ENCODE results near the gene DNAI1. TPM values are rescaled to one million over a fixed set of nuclear protein-coding genes. Genes with fewer than 3 reads are reported as not detected.

Gene DNAI1
- total RNA-seq, 1 donor from 2014 or later: 1.5 TPM

DNA sequence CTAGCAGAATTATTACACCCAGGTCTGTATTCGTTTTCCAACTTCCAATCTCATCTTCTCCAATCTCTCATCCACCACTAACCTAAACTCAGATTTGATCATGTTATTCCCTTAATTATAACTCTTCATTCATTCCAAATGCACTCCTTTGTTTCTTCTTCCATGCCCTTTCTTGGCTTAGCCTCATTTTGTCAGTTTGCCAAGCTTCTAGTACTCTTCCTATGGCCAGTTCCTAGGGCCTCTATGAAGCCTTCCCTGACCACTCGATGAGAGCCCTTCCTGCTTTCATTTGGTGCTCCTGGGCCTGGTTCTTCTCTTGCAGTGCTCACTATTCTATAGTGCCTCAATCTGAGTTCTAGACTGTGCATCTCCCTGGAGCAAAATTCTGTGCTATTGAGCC is 6.0 kb upstream of the DNAI1 start:
- Mint-ChIP-seq H3K36me3 (ENCODE audit: low read depth) (no peaks in the 10 kb centered on the region), H3K4me1 (peaks cover 17% of the 10 kb centered on the region), H3K27ac (ENCODE audit: unreplicated experiment) (no peak overlapping the region), H3K9me3 (no peaks in the 10 kb centered on the region), H3K4me3 (no peak overlapping the region), H3K27me3 (ENCODE audit: low read depth) (no peaks in the 10 kb centered on the region)
- TF ChIP-seq, protein P1, sequence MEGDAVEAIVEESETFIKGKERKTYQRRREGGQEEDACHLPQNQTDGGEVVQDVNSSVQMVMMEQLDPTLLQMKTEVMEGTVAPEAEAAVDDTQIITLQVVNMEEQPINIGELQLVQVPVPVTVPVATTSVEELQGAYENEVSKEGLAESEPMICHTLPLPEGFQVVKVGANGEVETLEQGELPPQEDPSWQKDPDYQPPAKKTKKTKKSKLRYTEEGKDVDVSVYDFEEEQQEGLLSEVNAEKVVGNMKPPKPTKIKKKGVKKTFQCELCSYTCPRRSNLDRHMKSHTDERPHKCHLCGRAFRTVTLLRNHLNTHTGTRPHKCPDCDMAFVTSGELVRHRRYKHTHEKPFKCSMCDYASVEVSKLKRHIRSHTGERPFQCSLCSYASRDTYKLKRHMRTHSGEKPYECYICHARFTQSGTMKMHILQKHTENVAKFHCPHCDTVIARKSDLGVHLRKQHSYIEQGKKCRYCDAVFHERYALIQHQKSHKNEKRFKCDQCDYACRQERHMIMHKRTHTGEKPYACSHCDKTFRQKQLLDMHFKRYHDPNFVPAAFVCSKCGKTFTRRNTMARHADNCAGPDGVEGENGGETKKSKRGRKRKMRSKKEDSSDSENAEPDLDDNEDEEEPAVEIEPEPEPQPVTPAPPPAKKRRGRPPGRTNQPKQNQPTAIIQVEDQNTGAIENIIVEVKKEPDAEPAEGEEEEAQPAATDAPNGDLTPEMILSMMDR (conservative IDR thresholded peaks at IDR 0.05): no peak
- no peak for DNase-seq (ENCODE audit: low read depth, low spot score)

DNA sequence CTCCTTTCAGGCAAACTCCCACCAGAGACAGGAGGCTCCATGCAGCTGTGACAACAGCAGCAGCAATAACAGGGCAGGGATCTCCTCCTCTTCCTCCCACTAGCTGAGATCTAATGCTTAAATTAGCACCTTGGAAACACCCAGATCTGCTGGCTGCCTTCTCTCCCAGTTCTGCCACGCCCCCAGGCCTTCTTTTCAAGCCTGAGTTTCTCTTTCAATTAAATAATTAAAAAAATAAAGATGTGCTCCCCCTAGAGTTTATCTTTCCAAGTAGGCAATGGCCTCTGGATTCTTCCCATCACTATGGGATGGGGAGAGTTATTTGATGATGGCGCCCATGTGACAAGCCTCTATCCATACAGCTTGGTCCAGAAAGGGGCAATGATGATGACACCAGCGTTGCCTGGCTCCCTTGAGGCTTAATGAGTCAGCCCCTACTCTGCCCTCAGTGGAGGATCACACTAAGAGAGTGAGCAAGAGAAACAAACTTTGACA is 4.0 kb upstream of the DNAI1 start:
- H3K27me3 Mint-ChIP-seq (ENCODE audit: low read depth): no peaks in the 10 kb centered on the region
- H3K27ac Mint-ChIP-seq (ENCODE audit: unreplicated experiment): no peak overlapping the region
- TF ChIP-seq, protein P1 (conservative IDR thresholded peaks at IDR 0.05): no peak
- no peak for DNase-seq (ENCODE audit: low read depth, low spot score)
- peaks cover 32% of the 10 kb centered on the region for H3K4me1 Mint-ChIP-seq
- H3K4me3 Mint-ChIP-seq: peak overlapping the region; percentile 72
- no peaks in the 10 kb centered on the region for H3K36me3 Mint-ChIP-seq (ENCODE audit: low read depth)
- H3K9me3 Mint-ChIP-seq: no peaks in the 10 kb centered on the region

DNA sequence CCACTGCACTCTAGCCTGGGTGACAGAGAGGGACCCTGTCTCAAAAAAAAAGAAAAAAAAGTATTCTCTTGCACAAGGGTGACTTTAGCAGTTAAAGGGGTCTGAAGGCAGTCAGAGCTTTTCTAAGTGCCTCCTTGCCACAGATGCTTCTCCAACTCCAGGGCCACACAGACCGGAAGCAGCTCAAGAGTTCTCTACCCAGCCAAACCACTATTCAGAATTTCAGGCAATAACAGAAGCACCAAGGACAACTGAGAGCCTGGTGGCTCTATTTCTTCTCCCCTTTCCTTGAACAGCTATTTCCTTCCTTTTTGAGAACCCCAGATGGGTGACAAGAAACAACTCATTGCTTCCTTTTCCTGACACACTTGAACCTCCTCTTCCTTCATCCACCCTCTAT is 2.5 kb upstream of the DNAI1 start:
- TF ChIP-seq, protein P1 (conservative IDR thresholded peaks at IDR 0.05): no peak
- Mint-ChIP-seq H3K27me3 (ENCODE audit: low read depth) (no peaks in the 10 kb centered on the region), H3K9me3 (no peaks in the 10 kb centered on the region), H3K4me3 (peak overlapping the region; percentile 95), H3K4me1 (peaks cover 38% of the 10 kb centered on the region), H3K27ac (ENCODE audit: unreplicated experiment) (no peak overlapping the region), H3K36me3 (ENCODE audit: low read depth) (no peaks in the 10 kb centered on the region)
- DNase-seq (ENCODE audit: low read depth, low spot score): no peak

DNA sequence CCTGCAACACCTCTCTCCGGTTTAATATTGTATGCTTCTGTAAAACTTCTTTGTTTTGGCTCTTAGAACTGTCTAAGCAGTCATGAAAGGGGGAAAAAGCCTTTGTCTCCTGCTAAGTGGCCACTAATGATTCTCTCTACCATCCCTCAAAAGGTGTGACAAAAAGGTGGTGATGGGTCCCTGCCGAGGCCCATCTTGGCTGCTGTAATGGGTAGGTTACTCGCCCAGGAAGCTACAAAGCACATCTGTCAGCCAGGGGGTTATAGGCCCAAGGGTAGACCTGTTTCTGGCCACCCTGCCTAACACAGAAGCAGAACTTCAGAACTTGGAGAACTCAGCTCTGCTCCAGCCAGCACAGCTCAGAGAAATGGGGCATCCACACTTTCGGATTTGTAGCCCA is 1.9 kb upstream of the DNAI1 start:
- H3K4me1 Mint-ChIP-seq: peaks cover 38% of the 10 kb centered on the region
- TF ChIP-seq, protein P1 (conservative IDR thresholded peaks at IDR 0.05): no peak
- peak overlapping the region; percentile 95 for H3K4me3 Mint-ChIP-seq
- H3K27ac Mint-ChIP-seq (ENCODE audit: unreplicated experiment): peak overlapping the region; percentile 79
- H3K9me3 Mint-ChIP-seq: no peaks in the 10 kb centered on the region
- peaks cover 2% of the 10 kb centered on the region for H3K27me3 Mint-ChIP-seq (ENCODE audit: low read depth)
- no peaks in the 10 kb centered on the region for H3K36me3 Mint-ChIP-seq (ENCODE audit: low read depth)
- DNase-seq (ENCODE audit: low read depth, low spot score): no peak

DNA sequence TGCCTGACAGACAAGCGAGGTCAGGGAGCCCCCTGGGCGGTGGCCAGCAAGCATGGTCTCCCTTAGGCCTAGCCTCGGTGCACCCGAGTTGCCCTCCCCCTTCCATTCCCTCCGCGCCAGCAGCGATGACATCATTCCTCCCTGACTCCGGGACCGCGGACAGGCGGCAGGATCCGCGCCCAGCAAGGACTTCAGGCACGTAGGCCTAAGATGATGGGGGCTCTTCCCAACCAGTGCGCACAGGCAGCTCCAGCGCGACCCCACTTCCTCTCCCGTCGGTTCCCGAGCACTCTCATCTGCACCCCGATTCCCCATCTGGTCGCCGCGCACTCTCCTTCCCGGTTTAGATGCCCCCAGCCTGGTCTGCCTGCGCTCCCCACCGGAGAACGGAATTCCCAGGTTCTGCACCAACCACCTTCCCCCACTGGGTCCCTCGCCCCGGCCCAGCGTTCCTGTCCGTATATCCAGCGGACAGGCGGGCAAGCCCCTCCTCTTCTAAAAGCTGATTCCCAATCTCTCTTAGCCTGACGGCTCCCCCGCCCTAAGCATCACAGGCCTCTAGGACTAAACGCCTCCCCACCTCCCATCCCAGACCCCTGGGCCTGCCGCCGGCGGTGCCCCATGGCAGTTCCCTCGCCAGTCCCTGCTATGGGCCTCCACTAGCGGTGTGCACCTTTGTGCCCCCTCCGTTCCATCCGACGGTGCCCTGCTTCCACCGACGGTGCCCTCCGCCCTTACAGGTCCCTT is 1.2 kb upstream of the DNAI1 start:
- peak overlapping the region; percentile 79 for H3K27ac Mint-ChIP-seq (ENCODE audit: unreplicated experiment)
- peaks cover 3% of the 10 kb centered on the region for H3K27me3 Mint-ChIP-seq (ENCODE audit: low read depth)
- peak overlapping the region; percentile 95 for H3K4me3 Mint-ChIP-seq
- no peaks in the 10 kb centered on the region for H3K36me3 Mint-ChIP-seq (ENCODE audit: low read depth)
- TF ChIP-seq, protein P1 (conservative IDR thresholded peaks at IDR 0.05): no peak
- H3K4me1 Mint-ChIP-seq: peaks cover 38% of the 10 kb centered on the region
- H3K9me3 Mint-ChIP-seq: no peaks in the 10 kb centered on the region
- peak; percentile 37 for DNase-seq (ENCODE audit: low read depth, low spot score)

Data from neural crest cell (in vitro differentiated cells).